HS-27A (cell line): ENCODE measurements around the gene RIIAD1.
"Not testable (repeated sequence)": the region's sequence is repeated elsewhere in the genome, so short reads cannot be mapped to it uniquely, and the experiment has no call there.

Experiments
- DNase-seq: peaks from one replicate; pipeline ENCODE4 v3.0.0-alpha.2; 2012; ENCODE audit warnings: low read depth, missing footprints

The RIIAD1 gene

GRCh38 chr1:151720974-151721787 lies at the start of gene RIIAD1:
Gene RIIAD1 (plus strand): TSS chr1:151721522. CDS start chr1:151721537, 15 bp downstream.
- no peak for DNase-seq

DNA sequence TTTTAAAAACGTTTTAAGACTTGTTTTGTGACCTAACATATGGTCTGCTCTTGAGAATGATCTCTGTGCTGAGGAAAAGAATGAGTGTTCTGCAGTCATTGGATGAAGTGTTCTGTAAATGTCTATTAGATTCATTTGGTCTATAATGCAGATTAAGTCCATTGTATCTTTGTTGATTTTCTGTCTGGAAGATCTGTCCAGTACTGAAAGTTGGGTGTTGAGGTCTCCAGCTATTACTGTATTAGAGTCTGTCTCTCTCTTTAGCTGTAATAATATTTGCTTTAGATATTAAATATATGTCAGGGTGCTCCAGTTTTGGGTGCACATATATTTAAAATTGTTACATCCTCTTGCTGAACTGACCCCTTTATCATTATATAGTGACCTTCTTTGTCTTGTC lies 47.9 kb upstream of the RIIAD1 start:
- no peak for DNase-seq

DNA sequence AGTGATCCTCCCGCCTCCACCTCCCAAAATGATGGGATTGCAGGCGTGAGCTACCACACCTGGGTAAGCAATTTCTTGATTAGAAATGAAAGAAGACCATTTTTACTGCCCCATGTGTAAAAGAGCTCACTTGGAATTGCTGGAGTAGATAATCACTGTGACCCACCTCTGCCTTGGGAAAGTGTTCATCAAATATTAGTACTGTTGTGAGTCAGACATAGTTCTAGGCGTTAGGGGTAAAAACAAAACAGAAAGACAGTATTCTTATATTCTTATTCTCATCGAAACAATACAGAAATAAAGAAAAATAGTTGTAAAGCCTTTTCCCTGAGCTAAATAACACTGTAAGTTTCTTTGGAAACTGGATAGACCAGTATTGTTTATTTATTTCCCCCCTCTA lies 40.9 kb upstream of the RIIAD1 start:
- DNase-seq: no peak

DNA sequence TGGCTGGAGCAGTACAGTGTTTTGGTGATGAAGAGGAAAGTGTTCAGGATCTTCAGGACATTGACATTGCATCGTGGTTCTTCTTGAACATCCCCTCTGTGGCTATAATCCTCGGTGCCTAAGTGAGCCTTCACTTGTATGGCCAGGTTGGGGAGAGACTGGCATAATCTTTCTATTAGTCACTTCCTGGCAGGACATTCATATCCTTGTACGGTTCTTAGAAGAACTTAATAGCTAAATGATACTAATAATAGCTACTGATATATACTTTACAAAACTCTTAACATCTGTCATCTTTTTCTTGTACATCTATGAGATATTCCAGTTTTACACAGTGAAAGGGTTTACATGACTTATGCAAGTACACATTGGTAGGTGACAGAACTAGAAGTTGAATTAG lies 40.5 kb upstream of the RIIAD1 start:
- peak; percentile 69 for DNase-seq

DNA sequence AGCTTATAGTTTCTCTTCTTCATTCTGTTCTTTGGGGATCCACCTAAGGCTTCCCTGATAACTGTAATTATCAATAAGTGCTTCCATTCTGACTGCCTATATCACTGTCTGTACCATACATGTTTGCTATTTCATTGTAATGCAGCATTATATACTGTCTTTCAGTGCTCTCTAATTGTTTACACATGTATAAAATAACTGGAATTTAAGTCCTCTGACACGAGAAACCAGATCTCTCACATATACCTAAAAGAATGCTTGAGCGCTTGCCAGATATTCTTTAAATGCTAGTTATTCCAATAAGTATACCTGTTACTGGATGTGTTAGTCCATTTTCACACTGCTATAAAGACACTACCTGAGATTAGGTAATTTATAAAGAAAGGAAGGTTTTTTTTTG lies 39.4 kb upstream of the RIIAD1 start:
- DNase-seq: no peak

GRCh38 chr1:151682901-151683300 lies 38.4 kb upstream of the RIIAD1 start:
- not testable (repeated sequence) for DNase-seq

- no peak for DNase-seq
These were observed 37.2 kb upstream of the RIIAD1 start for GRCh38 chr1:151684128-151684527.

- no peak for DNase-seq
These were observed 34.8 kb upstream of the RIIAD1 start for GRCh38 chr1:151686561-151686960.

DNA sequence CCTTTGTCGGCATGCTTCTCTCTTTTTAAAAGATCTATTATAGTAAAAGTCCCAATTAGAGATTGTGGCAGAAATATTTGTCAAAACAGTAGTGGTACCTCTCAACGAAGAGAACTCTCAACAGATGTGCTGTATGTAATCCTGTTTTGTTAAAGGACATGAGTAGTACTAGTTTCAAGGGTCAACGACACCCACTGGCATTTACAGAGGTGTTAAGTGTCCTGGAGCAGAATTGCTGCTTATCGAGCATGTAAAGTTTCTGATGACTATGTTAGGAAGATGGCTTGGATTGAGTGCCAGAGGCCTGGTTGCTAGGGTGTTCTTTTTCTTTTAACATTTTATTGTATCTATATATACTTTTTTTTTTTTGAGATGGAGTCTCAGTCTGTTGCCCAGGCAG lies 31.8 kb upstream of the RIIAD1 start:
- DNase-seq: no peak

DNA sequence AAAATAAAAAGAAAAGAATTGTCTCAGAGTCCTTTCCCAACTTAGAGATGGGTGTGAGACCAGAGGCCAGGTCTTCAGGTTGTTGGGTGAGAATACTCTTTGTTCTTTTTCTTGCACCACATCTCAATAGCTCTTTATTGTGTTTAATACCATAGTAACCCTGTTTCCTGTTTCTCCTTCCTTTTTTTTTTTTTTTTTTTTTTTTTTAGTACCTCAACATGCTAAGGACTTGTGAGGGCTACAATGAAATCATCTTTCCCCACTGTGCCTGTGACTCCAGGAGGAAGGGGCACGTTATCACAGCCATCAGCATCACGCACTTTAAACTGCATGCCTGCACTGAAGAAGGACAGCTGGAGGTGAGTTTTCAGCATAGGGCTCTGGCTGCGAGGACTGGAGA lies 29.1 kb upstream of the RIIAD1 start:
- DNase-seq: no peak

GRCh38 chr1:151693057-151693651 lies 28.2 kb upstream of the RIIAD1 start:
- DNase-seq: no peak

DNA sequence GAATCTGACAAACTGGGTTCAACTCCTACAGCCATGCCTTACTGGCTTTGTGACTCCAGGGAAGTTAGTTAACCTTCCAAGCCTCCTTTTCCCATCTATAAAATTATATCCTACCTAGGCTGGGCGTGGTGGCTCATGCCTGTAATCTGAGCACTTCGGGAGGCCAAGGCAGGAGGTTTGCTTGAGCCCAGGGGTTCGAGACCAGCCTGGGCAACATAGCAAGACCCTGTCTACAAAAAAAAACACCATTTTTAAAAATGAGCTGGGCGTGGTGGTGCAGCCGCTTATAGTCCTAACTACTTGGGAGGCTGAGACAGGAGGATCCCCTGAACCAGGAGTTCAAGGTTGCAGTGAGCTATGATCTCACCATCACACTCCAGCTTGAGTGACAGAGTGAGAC lies 19.8 kb upstream of the RIIAD1 start:
- no peak for DNase-seq

DNA sequence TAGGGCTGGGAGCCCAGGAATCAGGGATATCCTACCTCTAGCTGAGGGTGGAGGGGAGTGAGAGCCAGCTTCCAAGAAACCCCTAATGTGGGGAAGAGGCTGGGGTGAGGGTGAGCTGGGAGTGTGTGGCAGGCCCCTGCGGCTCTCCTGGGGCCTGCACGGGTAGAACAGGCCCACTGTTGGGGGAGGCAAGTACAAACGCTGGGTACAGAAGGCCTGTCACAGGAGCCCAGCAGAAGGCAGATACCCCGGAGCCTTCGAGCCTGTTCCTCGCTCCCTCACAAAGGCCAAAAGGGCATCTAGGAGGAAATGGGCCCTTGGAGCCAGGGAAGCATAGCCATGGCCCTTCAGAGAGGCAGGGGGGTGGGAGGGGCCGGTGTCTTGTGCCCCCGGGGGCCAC lies 18.4 kb upstream of the RIIAD1 start:
- no peak for DNase-seq

DNA sequence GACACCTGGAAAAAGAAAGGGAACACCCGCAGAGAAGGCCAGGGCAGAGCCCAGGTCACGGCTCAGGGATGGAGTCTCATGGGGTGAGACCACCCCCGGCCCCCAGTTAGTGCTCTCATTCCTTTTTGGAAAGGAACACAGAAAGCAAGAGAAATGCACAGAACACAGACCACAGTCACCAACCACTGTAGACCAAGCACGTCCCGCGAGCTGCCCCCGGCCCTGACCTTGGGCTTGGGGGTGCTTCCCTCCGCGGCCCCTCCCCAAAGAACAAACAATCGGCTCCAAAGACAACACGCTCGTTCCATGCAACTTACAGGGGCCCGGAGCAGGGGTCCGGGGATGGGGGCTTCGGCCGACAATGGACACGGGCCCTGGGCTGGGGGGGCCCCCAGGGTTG lies 17.5 kb upstream of the RIIAD1 start:
- DNase-seq: no peak

- DNase-seq: no peak
These were observed 17.1 kb upstream of the RIIAD1 start for GRCh38 chr1:151704246-151704645.

GRCh38 chr1:151705146-151705545 lies 16.2 kb upstream of the RIIAD1 start:
- no peak for DNase-seq

DNA sequence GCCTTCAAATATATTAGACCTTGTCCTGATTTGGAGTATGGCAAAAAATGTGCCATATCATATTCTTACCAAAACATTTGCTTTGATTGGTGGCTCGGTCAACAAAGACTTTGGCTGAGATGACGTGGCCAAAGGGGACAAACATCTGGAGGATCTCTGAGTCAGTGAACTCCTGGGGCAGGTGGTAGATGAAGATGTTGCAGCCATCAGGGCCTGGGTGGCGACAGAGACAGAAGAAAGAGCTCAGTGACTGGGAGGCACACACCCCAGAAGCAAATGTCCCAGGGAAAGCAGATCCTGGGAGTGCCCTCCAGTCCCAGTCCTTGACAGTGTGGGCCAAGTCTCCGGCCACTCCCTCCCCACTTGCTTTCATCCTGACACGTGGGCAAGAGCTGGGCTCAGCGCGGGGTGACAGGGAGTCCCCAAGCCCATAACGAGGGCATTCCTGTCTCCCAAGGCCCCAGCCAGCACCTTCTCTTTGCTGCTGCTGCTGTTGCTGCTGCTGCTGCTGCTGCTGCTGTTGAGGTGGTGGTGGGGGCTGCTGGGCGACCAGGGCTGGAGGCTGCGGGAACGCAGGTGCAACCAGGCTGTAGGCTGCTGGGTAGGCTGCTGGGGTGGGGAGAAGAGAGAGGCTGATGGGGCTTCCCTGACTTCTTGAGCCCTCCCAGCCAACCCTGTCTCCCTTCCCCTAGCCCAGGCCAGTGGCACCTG lies 15.4 kb upstream of the RIIAD1 start:
- no peak for DNase-seq

DNA sequence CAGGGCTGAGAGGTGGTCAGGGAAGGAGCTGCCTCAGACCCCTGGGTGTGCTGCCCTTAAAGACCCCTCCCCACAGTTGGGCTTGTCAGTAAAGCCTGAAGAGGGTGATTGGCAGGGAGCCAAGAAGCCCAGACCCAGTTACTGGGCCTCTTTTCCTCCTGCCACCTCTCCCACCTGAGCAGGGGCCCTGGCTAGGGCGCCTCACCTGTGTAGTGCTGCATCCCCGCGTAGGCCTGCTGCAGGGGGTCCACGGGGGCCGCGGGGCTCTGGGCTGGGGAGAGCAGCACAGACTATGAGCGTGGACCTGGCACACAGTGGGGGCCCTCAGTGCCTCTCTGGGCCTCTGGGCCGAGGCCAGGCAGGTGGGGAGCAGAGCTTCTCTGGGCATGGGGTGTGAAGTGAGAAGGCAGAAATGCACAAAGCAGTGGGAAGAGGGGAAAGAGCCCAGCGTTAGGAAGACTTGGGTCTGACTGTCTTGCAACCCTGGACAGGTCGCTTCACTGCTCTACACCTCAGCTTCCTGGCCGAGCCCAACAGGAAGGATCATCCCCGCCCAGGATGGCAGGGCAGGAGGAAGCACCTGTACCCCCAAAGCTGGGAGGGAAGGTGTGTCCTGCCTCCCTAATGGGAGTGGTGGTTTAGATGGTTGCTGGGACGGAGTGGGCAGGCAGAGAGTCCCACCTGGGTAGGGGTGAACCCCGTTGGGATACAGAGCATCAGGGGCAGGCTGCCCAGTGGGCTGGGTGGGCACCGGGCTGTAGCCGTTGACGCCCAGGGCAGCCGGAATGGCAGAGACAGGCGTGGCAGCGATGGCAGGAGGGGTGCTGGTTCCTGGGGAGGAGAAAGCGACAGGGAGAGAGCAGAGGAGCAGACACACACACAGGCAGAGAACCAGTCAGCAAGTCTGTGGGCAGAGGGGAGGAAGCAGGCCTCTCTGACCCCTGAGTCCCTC lies 14.6 kb upstream of the RIIAD1 start:
- no peak for DNase-seq

GRCh38 chr1:151707541-151708065 lies 13.7 kb upstream of the RIIAD1 start:
- DNase-seq: no peak

- DNase-seq: no peak
These were observed 12.4 kb upstream of the RIIAD1 start for GRCh38 chr1:151708891-151709290.

DNA sequence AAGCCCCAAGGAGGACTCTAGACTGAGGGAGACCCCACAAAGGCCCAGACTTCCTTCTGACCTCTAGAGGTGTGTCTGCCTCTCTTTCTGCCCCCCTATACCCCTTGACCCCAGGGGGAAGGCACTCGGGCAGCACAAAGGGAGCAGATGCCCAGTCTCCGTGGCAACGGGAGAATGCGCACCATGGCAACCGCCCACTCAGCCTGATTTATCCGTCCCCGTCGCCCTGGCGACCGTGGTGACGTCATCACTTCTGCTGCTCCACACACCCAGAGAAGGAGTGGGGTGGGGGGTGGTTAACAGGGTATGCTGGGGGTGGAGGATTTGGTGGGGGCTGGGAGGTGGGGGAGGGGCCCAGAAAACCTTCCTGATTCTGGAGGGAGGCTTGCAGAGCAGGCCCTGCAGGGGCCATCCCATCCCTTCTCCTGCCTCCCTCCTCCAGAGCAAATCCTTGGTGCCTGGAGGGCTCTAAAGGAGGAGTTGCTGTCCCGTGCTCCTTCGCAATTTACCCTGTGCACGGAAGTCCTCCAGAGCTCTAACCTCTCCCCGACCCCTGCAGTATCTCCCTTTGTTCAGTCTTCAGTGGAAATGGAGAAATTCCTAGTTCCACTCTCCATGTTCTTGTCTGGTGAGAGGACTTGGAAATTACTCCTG lies 11.0 kb upstream of the RIIAD1 start:
- no peak for DNase-seq
